B cell (primary cell): ENCODE measurements around the gene HNRNPAB. TPM values are rescaled to one million over a fixed set of nuclear protein-coding genes. Genes with fewer than 3 reads are reported as not detected.

Source experiments
- ATAC-seq: fragments of 200-7000 bp; cut with Tn5 transposase; one replicate; pipeline ENCODE4 v1.10.0; 2021; ENCODE audit warnings: low read depth, mild to moderate bottlenecking, moderate number of reproducible peaks, moderate library complexity
- CTCF ChIA-PET: fragments of 350-600 bp; sonication (Branson Sonifier 250); formaldehyde crosslinking; loops from one replicate; lab custom pipeline; 2021; ENCODE audit warnings: antibody characterized with exemption, inconsistent platforms; lab: Charles Lee
- POLR2A ChIA-PET: fragments of 350-600 bp; sonication (Branson Sonifier 250); formaldehyde crosslinking; loops from one replicate; lab custom pipeline; 2021; ENCODE audit warnings: antibody characterized with exemption; lab: Charles Lee
- DNase-seq: peaks from one replicate; pipeline ENCODE4 v3.0.0; 2013
- H2AFZ ChIP-seq: 2 replicates; pipeline ENCODE4 v1.6.1; 2012; ENCODE audit warnings: mild to moderate bottlenecking, low read depth, low read length; ENCODE audit not compliant: insufficient read depth, poor library complexity, severe bottlenecking
- H3K27ac ChIP-seq, 2 donors: 1 replicate in 1 of 2; 2 replicates in 1 of 2; pipeline ENCODE4 v1.5.1; 2012 to 2013; ENCODE audit warnings: low read length in 2 of 2, mild to moderate bottlenecking in 2 of 2, moderate library complexity in 1 of 2
- H3K27me3 ChIP-seq, 4 experiments: fragments of 200-600 bp in 1 of 4; sonication (generic) in 1 of 4; replicated peaks in 1 of 4; 1 replicate in 2 of 4; 2 replicates in 2 of 4; pipeline versions ENCODE4 v1.6.1 to v1.7.0; 2013 to 2016; ENCODE audit warnings: low read length in 3 of 4, mild to moderate bottlenecking in 2 of 4, mixed read lengths in 1 of 4, moderate library complexity in 1 of 4; ENCODE audit not compliant: insufficient read depth in 4 of 4, control insufficient read depth in 3 of 4; ENCODE audit errors: control extremely low read depth in 1 of 4
- H3K36me3 ChIP-seq, 2 experiments: replicated peaks in 1 of 2; 1 replicate in 1 of 2; 2 replicates in 1 of 2; pipeline versions ENCODE4 v1.6.1 to v1.7.1; 2013; ENCODE audit warnings: low read length in 1 of 2; ENCODE audit not compliant: insufficient read depth in 2 of 2, control insufficient read depth in 1 of 2; ENCODE audit errors: control extremely low read depth in 1 of 2, extremely low read depth in 1 of 2
- H3K4me1 ChIP-seq, 2 donors: fragments of 200-600 bp in 1 of 2; sonication (generic) in 1 of 2; 1 replicate in 1 of 2; 2 replicates in 1 of 2; pipeline versions ENCODE4 v1.5.1 to v1.6.1; 2013 to 2017; ENCODE audit warnings: low read length in 2 of 2; ENCODE audit not compliant: control insufficient read depth in 2 of 2, insufficient read depth in 2 of 2
- H3K4me2 ChIP-seq: replicated peaks from 2 replicates; pipeline ENCODE3; 2012; ENCODE audit warnings: mild to moderate bottlenecking, low read depth, low read length; ENCODE audit not compliant: poor library complexity, severe bottlenecking
- H3K4me3 ChIP-seq, 5 experiments: fragments of 200-600 bp in 1 of 5; sonication (generic) in 1 of 5; 1 replicate in 3 of 5; 2 replicates in 2 of 5; pipeline versions ENCODE4 v1.5.1 to v1.7.0; 2011 to 2016; ENCODE audit warnings: low read length in 4 of 5, mild to moderate bottlenecking in 4 of 5, low read depth in 2 of 5, control low read depth in 1 of 5, moderate library complexity in 1 of 5; ENCODE audit not compliant: insufficient read depth in 1 of 5; ENCODE audit errors: control extremely low read depth in 1 of 5, extremely low read depth in 1 of 5
- H3K79me2 ChIP-seq: fragments of 200-600 bp; sonication (generic); one replicate; pipeline ENCODE4 v1.6.0; 2016; ENCODE audit warnings: low read length; ENCODE audit not compliant: control insufficient read depth, insufficient read depth
- H3K9ac ChIP-seq: fragments of 200-600 bp; sonication (generic); 2 replicates; pipeline ENCODE4 v1.6.1; 2017; ENCODE audit warnings: mild to moderate bottlenecking, low read length, moderate library complexity
- H3K9me3 ChIP-seq, 3 donors: one replicate each; pipeline versions ENCODE4 v1.6.1 to v1.7.1; 2013; ENCODE audit warnings: low read length in 2 of 3; ENCODE audit not compliant: control insufficient read depth in 2 of 3, insufficient read depth in 1 of 3; ENCODE audit errors: control extremely low read depth in 1 of 3
- H4K20me1 ChIP-seq: 2 replicates; pipeline ENCODE4 v1.6.0; 2012; ENCODE audit warnings: mild to moderate bottlenecking, low read length; ENCODE audit not compliant: insufficient read depth, control insufficient read depth, poor library complexity, severe bottlenecking
- H3K27ac Mint-ChIP-seq: one replicate; pipeline ENCODE4 v1.8.0; 2021; ENCODE audit warnings: mixed read lengths
- H3K27me3 Mint-ChIP-seq: one replicate; pipeline ENCODE4 v1.8.0; 2021; ENCODE audit warnings: mixed read lengths
- H3K4me1 Mint-ChIP-seq: one replicate; pipeline ENCODE4 v1.8.0; 2021; ENCODE audit warnings: mixed read lengths
- H3K4me3 Mint-ChIP-seq: one replicate; pipeline ENCODE4 v1.8.0; 2021; ENCODE audit warnings: mixed read lengths
- H3K9me3 Mint-ChIP-seq: one replicate; pipeline ENCODE4 v1.8.0; 2022; ENCODE audit warnings: mixed read lengths; ENCODE audit not compliant: insufficient read depth
- CTCF ChIP-seq: fragments of 200-600 bp; IDR thresholded peaks from one replicate; pipeline ENCODE4 v1.8.0; 2022; ENCODE audit warnings: antibody characterized with exemption, mild to moderate bottlenecking
- EZH2 ChIP-seq: IDR thresholded peaks from 2 replicates; pipeline ENCODE4 v1.6.1; 2012; ENCODE audit warnings: borderline replicate concordance, low read depth, mild to moderate bottlenecking, moderate library complexity, low read length; ENCODE audit not compliant: insufficient read depth, poor library complexity, severe bottlenecking
- WGBS: methylation state at CpG from one replicate; pipeline ENCODE4 v1.1.5; 2013; ENCODE audit warnings: missing lambda C conversion rate; ENCODE audit not compliant: insufficient coverage; 5-methylcytosine and 5-hydroxymethylcytosine counted together
- intact Hi-C: fragments of 100-400 bp; cut with micrococcal nuclease; formaldehyde crosslinking; loops from one replicate; pipeline ENCODE4 v1.10.0; 2022
- polyA plus RNA-seq: library from polyadenylated mRNA; depleted of rRNA; stranded (reverse); fragments of >200 nt; gene quantifications from 2 replicates; pipeline ENCODE4 v1.2.3, GENCODE V29; 2012
- total RNA-seq, 2 donors: library from RNA; stranded (reverse); fragments of 120-200 nt in 1 of 2; gene quantifications; 1 replicate in 1 of 2; 2 replicates in 1 of 2; pipeline versions ENCODE4 v1.2.3 to v1.2.4, GENCODE V29; 2013 to 2022

The HNRNPAB gene
- total and polyA plus RNA-seq, 2 donors (not counting 1 experiment from before 2014, with no cell fraction given), result 25.1 to 75.1 TPM

- intact Hi-C loops, result no loop called here
- Histone ChIP-seq H3K79me2 (peaks cover 36% of the 10 kb centered on the region), H3K4me3 (no peak overlapping the region), H4K20me1 (peaks cover 68% of the 10 kb centered on the region), H3K9me3 (no peaks in the 10 kb centered on the region), H3K9ac (no peak overlapping the region), H2AFZ (no peak overlapping the region), H3K4me2 (no peak overlapping the region), H3K36me3 (peaks cover 0 to 76% of the 10 kb centered on the region in 2 experiments), H3K4me1 (peaks cover 12 to 16% of the 10 kb centered on the region in 2 donors), H3K27ac (no peak overlapping the region), H3K27me3 (no peaks in the 10 kb centered on the region)
- H3K27ac Mint-ChIP-seq, result peak overlapping the region; percentile 46
- ChIA-PET CTCF (no interaction called here), POLR2A (no interaction called here)
- TF ChIP-seq CTCF, result no peak
- no peak for TF ChIP-seq EZH2
- no peaks in the 10 kb centered on the region for H3K27me3 Mint-ChIP-seq
- no peak overlapping the region for H3K4me3 Mint-ChIP-seq
- peaks cover 27% of the 10 kb centered on the region for H3K4me1 Mint-ChIP-seq
- WGBS, result 100% methylated on average over 2 of the region's 5 CpGs
- ATAC-seq (no peak), DNase-seq (no peak)
- H3K9me3 Mint-ChIP-seq, result no peaks in the 10 kb centered on the region
Observed at GRCh38 chr5:178208540-178209227, 4.4 kb downstream of the HNRNPAB start.

- Mint-ChIP-seq H3K27ac (peak overlapping the region; percentile 46), H3K9me3 (no peaks in the 10 kb centered on the region), H3K4me3 (no peak overlapping the region), H3K4me1 (peaks cover 23% of the 10 kb centered on the region), H3K27me3 (no peaks in the 10 kb centered on the region)
- no peak overlapping the region for H3K27ac ChIP-seq
- H3K9me3 ChIP-seq, result no peaks in the 10 kb centered on the region
- CTCF ChIA-PET, result no interaction called here
- intact Hi-C loops, result no loop called here
- H3K4me3 ChIP-seq, result no peak overlapping the region
- H3K4me1 ChIP-seq, result peaks cover 12 to 13% of the 10 kb centered on the region in 2 donors
- TF ChIP-seq EZH2 (no peak), CTCF (no peak)
- no peak overlapping the region for H2AFZ ChIP-seq
- no peak overlapping the region for H3K9ac ChIP-seq
- no peak for ATAC-seq
- peaks cover 69% of the 10 kb centered on the region for H4K20me1 ChIP-seq
- POLR2A ChIA-PET, result no interaction called here
- H3K79me2 ChIP-seq, result peaks cover 31% of the 10 kb centered on the region
- WGBS, result 89% methylated on average over 8 of the region's 8 CpGs
- DNase-seq, result no peak
- peaks cover 0 to 82% of the 10 kb centered on the region in 2 experiments for H3K36me3 ChIP-seq
- H3K27me3 ChIP-seq, result no peaks in the 10 kb centered on the region
- no peak overlapping the region for H3K4me2 ChIP-seq
Observed at GRCh38 chr5:178209334-178210072, 5.2 kb downstream of the HNRNPAB start.
